Hippocampal formation (tissue), 2 donors: ENCODE results near the gene CAPN3.

ENCODE experiments used
- DNase-seq, 2 donors: peaks; one replicate each; lab custom pipeline; 2025; lab: John Stamatoyannopoulos, UW

Gene CAPN3

GRCh38 chr15:42453826-42454225 lies 94.5 kb downstream of the CAPN3 start:
- DNase-seq, result no peak

GRCh38 chr15:42456531-42456930 lies 97.2 kb downstream of the CAPN3 start:
- DNase-seq, result no peak

- DNase-seq, result no peak
Measured at GRCh38 chr15:42456971-42457370, 97.7 kb downstream of the CAPN3 start.

- peak in 1 of 2 donors; percentile 70 for DNase-seq
Measured at GRCh38 chr15:42457445-42458442, 98.4 kb downstream of the CAPN3 start.

- no peak for DNase-seq
Measured at GRCh38 chr15:42461261-42461660, 102.0 kb downstream of the CAPN3 start.
